Measurements from ENCODE around the gene ACACB. TPM values are rescaled to one million over a fixed set of nuclear protein-coding genes. Genes with fewer than 3 reads are reported as not detected.

Gene ACACB
- total and polyA plus RNA-seq, 2 experiments from 2014 or later: 6.2 to 15.4 TPM

GRCh38 chr12:109214131-109214530 is 97.7 kb downstream of the ACACB start:
- Histone ChIP-seq H3K27me3 (ENCODE audit: insufficient read depth) (no peaks in the 10 kb centered on the region), H3F3A (replicated peaks; ENCODE audit: low read depth) (peaks cover 9% of the 10 kb centered on the region), H2AFZ (no peak overlapping the region), H3K4me3 (no peak overlapping the region), H3K4me1 (ENCODE audit: insufficient read depth) (no peaks in the 10 kb centered on the region), H3K79me2 (replicated peaks; ENCODE audit: insufficient read depth) (no peaks in the 10 kb centered on the region), H3K27ac (ENCODE audit: low read depth) (no peak overlapping the region), H3K9me2 (ENCODE audit: insufficient read depth) (no peaks in the 10 kb centered on the region), H3K36me3 (ENCODE audit: insufficient read depth) (no peaks in the 10 kb centered on the region), H3K4me2 (no peak overlapping the region), H4K20me1 (replicated peaks; ENCODE audit: insufficient read depth) (no peaks in the 10 kb centered on the region)
- no peak overlapping the region for H3K27ac Mint-ChIP-seq
- no peaks in the 10 kb centered on the region for H3K4me1 Mint-ChIP-seq
- H3K36me3 Mint-ChIP-seq (ENCODE audit: low read depth): peaks cover 14% of the 10 kb centered on the region
- no peak for DNase-seq (ENCODE audit: low spot score)
- no peak for ATAC-seq
- no peaks in the 10 kb centered on the region for H3K27me3 Mint-ChIP-seq (ENCODE audit: insufficient read depth, low read depth, poor library complexity)
- no peak overlapping the region for H3K4me3 Mint-ChIP-seq
- no peaks in the 10 kb centered on the region; the same call in 2 of the 3 replicates for H3K9me3 Mint-ChIP-seq
- no peak for TF ChIP-seq JUNB (IDR thresholded peaks at IDR 0.05; ENCODE audit: unreplicated experiment)
- TF ChIP-seq ZNF331 (CRISPR knock-in tag; IDR thresholded peaks at IDR 0.05; ENCODE audit: low read depth): no peak
- TF ChIP-seq NANOG (IDR thresholded peaks at IDR 0.05; ENCODE audit: borderline replicate concordance): no peak
- TF ChIP-seq CREB1 (CRISPR knock-in tag; IDR thresholded peaks at IDR 0.05; ENCODE audit: low read depth): no peak
- TF ChIP-seq REST (IDR thresholded peaks at IDR 0.05; ENCODE audit: unreplicated experiment): no peak
- no peak for TF ChIP-seq ZNF114 (CRISPR knock-in tag; IDR thresholded peaks at IDR 0.05)
- no peak for TF ChIP-seq EZH2 (IDR thresholded peaks at IDR 0.05; ENCODE audit: low read depth, unreplicated experiment)
- TF ChIP-seq, protein P1, sequence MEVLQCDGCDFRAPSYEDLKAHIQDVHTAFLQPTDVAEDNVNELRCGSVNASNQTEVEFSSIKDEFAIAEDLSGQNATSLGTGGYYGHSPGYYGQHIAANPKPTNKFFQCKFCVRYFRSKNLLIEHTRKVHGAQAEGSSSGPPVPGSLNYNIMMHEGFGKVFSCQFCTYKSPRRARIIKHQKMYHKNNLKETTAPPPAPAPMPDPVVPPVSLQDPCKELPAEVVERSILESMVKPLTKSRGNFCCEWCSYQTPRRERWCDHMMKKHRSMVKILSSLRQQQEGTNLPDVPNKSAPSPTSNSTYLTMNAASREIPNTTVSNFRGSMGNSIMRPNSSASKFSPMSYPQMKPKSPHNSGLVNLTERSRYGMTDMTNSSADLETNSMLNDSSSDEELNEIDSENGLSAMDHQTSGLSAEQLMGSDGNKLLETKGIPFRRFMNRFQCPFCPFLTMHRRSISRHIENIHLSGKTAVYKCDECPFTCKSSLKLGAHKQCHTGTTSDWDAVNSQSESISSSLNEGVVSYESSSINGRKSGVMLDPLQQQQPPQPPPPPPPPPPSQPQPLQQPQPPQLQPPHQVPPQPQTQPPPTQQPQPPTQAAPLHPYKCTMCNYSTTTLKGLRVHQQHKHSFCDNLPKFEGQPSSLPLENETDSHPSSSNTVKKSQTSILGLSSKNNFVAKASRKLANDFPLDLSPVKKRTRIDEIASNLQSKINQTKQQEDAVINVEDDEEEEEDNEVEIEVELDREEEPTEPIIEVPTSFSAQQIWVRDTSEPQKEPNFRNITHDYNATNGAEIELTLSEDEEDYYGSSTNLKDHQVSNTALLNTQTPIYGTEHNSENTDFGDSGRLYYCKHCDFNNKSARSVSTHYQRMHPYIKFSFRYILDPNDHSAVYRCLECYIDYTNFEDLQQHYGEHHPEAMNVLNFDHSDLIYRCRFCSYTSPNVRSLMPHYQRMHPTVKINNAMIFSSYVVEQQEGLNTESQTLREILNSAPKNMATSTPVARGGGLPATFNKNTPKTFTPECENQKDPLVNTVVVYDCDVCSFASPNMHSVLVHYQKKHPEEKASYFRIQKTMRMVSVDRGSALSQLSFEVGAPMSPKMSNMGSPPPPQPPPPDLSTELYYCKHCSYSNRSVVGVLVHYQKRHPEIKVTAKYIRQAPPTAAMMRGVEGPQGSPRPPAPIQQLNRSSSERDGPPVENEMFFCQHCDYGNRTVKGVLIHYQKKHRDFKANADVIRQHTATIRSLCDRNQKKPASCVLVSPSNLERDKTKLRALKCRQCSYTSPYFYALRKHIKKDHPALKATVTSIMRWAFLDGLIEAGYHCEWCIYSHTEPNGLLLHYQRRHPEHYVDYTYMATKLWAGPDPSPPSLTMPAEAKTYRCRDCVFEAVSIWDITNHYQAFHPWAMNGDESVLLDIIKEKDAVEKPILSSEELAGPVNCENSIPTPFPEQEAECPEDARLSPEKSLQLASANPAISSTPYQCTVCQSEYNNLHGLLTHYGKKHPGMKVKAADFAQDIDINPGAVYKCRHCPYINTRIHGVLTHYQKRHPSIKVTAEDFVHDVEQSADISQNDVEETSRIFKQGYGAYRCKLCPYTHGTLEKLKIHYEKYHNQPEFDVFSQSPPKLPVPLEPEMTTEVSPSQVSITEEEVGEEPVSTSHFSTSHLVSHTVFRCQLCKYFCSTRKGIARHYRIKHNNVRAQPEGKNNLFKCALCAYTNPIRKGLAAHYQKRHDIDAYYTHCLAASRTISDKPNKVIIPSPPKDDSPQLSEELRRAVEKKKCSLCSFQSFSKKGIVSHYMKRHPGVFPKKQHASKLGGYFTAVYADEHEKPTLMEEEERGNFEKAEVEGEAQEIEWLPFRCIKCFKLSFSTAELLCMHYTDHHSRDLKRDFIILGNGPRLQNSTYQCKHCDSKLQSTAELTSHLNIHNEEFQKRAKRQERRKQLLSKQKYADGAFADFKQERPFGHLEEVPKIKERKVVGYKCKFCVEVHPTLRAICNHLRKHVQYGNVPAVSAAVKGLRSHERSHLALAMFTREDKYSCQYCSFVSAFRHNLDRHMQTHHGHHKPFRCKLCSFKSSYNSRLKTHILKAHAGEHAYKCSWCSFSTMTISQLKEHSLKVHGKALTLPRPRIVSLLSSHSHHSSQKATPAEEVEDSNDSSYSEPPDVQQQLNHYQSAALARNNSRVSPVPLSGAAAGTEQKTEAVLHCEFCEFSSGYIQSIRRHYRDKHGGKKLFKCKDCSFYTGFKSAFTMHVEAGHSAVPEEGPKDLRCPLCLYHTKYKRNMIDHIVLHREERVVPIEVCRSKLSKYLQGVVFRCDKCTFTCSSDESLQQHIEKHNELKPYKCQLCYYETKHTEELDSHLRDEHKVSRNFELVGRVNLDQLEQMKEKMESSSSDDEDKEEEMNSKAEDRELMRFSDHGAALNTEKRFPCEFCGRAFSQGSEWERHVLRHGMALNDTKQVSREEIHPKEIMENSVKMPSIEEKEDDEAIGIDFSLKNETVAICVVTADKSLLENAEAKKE (CRISPR knock-in tag; IDR thresholded peaks at IDR 0.05): no peak

All from GM23338 (cell line).